8988T (cell line): ENCODE data around the gene PRMT2.
"Not testable (repeated sequence)": the region's sequence is repeated elsewhere in the genome, so short reads cannot be mapped to it uniquely, and the experiment has no call there.

Experiments
- DNase-seq: peaks from one replicate; pipeline ENCODE4 v3.0.0; 2011

Gene PRMT2

GRCh38 chr21:46618738-46619379 lies 16.6 kb upstream of the PRMT2 start:
- no peak for DNase-seq

GRCh38 chr21:46619846-46620245 lies 15.6 kb upstream of the PRMT2 start:
- no peak for DNase-seq

GRCh38 chr21:46620846-46621245 lies 14.6 kb upstream of the PRMT2 start:
- DNase-seq: no peak

- DNase-seq: no peak
Observed at GRCh38 chr21:46621457-46622182, 13.9 kb upstream of the PRMT2 start.

- DNase-seq: no peak
Observed at GRCh38 chr21:46622226-46622625, 13.2 kb upstream of the PRMT2 start.

GRCh38 chr21:46624050-46624449 lies 11.4 kb upstream of the PRMT2 start:
- no peak for DNase-seq

- DNase-seq: no peak
Observed at GRCh38 chr21:46625759-46626158, 9.7 kb upstream of the PRMT2 start.

GRCh38 chr21:46626536-46626935 lies 8.9 kb upstream of the PRMT2 start:
- no peak for DNase-seq

GRCh38 chr21:46626975-46627501 lies 8.4 kb upstream of the PRMT2 start:
- no peak for DNase-seq

- no peak for DNase-seq
Observed at GRCh38 chr21:46627726-46628125, 7.7 kb upstream of the PRMT2 start.

GRCh38 chr21:46628868-46629267 lies 6.6 kb upstream of the PRMT2 start:
- no peak for DNase-seq

GRCh38 chr21:46630915-46631314 lies 4.6 kb upstream of the PRMT2 start:
- DNase-seq: not testable (repeated sequence)

GRCh38 chr21:46633566-46633965 lies 1.9 kb upstream of the PRMT2 start:
- DNase-seq: no peak

- DNase-seq: no peak
Observed at GRCh38 chr21:46634427-46634826, 1.0 kb upstream of the PRMT2 start.

GRCh38 chr21:46634966-46635323 lies 529 bp upstream of the PRMT2 start:
- DNase-seq: no peak

GRCh38 chr21:46636181-46636512 lies 673 bp downstream of the PRMT2 start:
- DNase-seq: no peak

GRCh38 chr21:46636550-46637285 lies 1.2 kb downstream of the PRMT2 start:
- DNase-seq: no peak

- DNase-seq: no peak
Observed at GRCh38 chr21:46637952-46638746, 2.7 kb downstream of the PRMT2 start.

GRCh38 chr21:46639489-46640386 lies 4.3 kb downstream of the PRMT2 start:
- no peak for DNase-seq

GRCh38 chr21:46641656-46642055 lies 6.2 kb downstream of the PRMT2 start:
- DNase-seq: no peak

GRCh38 chr21:46643379-46644177 lies 8.1 kb downstream of the PRMT2 start:
- DNase-seq: no peak
